H7 (cell line): ENCODE measurements around the gene SERPINB10. TPM values are rescaled to one million over a fixed set of nuclear protein-coding genes. Genes with fewer than 3 reads are reported as not detected.
"Not testable (repeated sequence)": the region's sequence is repeated elsewhere in the genome, so short reads cannot be mapped to it uniquely, and the experiment has no call there.

Experiments used
- DNase-seq: peaks from one replicate; pipeline ENCODE4 v3.0.0; 2012
- H3K27me3 ChIP-seq: 2 replicates; pipeline ENCODE4 v1.6.0; 2011; ENCODE audit warnings: mild to moderate bottlenecking, low read length; ENCODE audit not compliant: control insufficient read depth, insufficient read depth
- H3K36me3 ChIP-seq: replicated peaks from 2 replicates; pipeline ENCODE4 v1.5.1; 2011; ENCODE audit warnings: low read length; ENCODE audit not compliant: control insufficient read depth, insufficient read depth
- H3K4me3 ChIP-seq: 2 replicates; pipeline ENCODE4 v1.5.1; 2011; ENCODE audit warnings: low read depth, mild to moderate bottlenecking, control low read depth, low read length, moderate library complexity; ENCODE audit not compliant: insufficient read depth
- total RNA-seq: library from RNA; depleted of rRNA; stranded (reverse); fragments of >200 nt; shearing (Covaris generic); gene quantifications from 2 replicates; pipeline ENCODE4 v1.2.3, GENCODE V29; 2014

SERPINB10 gene
- total RNA-seq, 1 experiment from 2014 or later: not detected

DNA sequence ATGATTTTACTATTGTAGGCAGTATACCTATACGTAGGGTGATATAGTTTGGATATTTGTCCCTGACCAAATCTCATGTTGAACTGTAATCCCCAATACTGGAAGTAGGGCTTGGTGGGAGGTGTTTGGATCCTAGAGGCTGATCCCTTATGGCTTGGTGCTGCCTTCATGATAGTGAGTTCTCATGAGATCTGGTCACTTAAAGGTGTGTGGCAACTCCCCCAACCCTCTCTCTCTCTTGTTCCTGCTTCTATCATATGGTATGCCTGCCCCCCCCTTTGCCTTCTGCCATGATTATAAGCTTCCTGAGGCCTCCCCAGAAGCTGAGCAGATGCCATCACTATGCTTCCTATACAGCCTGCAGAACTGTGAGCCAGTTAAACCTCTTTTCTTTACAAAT is 1.7 kb upstream of the SERPINB10 start:
- no peaks in the 10 kb centered on the region for H3K27me3 ChIP-seq
- DNase-seq: no peak
- no peak overlapping the region for H3K4me3 ChIP-seq
- H3K36me3 ChIP-seq: no peaks in the 10 kb centered on the region

DNA sequence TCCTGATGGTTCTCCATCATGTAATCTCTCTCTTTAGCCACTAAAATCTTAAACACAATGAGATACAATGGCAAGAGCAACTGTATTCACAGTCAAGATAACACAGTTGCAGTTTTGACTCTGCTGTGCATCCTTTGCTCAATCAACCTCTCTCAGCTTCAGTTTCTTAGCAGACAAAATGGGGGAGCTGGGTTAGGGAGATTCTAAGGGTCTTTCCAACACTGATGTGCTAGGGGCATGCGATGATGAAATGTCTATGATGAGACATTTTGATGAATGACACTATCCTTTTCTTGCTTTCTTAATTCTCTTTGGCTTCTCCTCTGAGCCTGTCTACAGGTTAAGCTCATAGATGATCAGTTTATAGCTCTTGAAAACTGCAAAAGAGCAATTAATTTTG is 1.1 kb downstream of the SERPINB10 start:
- no peaks in the 10 kb centered on the region for H3K36me3 ChIP-seq
- DNase-seq: no peak
- no peak overlapping the region for H3K4me3 ChIP-seq
- H3K27me3 ChIP-seq: no peaks in the 10 kb centered on the region

DNA sequence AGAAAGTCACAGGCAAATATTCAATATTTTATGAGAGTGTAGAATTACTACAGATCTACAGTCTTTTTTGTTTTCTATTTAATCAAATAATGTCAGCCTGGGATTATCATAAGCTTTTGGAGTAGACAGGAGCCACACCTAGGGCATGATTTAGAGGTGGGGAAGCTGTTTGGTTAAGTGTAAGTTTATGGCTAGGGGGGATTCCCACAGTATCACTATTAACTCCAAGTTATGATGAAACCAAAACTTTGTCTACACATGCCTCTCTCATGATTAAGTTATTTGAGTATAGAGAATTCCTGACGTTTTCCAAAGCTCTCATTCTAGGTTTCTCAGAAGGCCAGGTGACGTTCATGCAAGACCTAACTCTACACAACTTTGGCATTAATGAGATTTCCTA is 2.1 kb downstream of the SERPINB10 start:
- no peak for DNase-seq
- no peaks in the 10 kb centered on the region for H3K36me3 ChIP-seq

DNA sequence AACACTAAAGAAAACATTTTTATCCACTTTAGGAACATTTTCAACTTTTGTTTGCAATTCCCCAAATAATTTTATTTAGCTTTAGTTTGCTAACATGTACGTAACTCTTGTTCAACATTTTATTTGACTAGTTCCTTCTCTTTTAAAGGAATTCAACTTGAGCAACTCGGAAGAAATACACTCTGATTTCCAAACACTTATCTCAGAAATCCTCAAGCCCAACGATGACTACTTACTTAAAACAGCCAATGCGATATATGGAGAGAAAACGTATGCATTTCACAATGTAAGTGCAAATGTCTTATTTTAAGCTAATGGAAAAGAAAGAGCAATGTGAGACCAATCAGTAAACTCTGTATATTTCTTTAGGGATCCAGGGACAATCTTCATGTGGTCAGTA is 10.1 kb downstream of the SERPINB10 start:
- Histone ChIP-seq H3K36me3 (no peaks in the 10 kb centered on the region), H3K27me3 (no peaks in the 10 kb centered on the region), H3K4me3 (no peak overlapping the region)
- DNase-seq: no peak

More for the DNA sequence above, 2.1 kb downstream of the SERPINB10 start:
- no peaks in the 10 kb centered on the region for H3K27me3 ChIP-seq
- H3K4me3 ChIP-seq: no peak overlapping the region

DNA sequence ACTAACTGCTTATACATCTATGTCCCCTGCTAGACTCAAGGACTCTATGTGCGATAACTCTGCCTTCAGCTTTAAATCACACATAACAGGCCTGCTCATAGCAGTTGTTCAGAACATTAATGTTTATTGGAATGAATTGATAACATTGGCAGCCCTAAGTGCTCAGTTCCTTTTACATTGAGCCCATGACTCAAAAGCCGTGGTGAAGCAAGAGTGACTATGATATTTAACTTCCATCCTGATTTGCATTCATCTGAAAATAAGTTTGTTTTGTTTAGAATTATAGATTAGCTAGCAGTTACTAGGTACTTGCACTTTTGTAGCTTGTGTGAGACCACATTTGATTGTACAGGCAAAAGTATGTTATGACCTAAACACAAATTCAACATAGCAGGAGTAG is 14.3 kb downstream of the SERPINB10 start:
- Histone ChIP-seq H3K4me3 (no peak overlapping the region), H3K27me3 (no peaks in the 10 kb centered on the region), H3K36me3 (no peaks in the 10 kb centered on the region)
- DNase-seq: no peak

DNA sequence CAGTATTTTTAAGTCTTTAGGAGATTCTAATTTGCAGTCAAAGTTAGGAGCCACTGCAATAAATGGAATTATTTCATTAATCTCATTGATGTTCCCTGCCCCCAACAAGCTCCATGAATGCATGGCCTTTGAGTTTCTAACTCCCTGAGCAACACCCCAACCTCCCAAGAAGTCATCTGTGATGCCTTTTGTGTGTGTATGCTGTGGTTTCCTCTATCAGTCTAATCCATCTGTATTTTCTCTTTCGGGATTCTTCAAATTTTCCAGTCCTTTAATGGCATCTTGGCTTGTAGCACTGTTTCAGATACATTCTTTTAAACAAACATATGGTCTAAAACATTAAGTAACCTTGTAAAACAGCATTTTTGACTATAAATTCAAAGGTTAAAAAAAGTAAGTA is 16.8 kb downstream of the SERPINB10 start:
- Histone ChIP-seq H3K4me3 (no peak overlapping the region), H3K27me3 (no peaks in the 10 kb centered on the region), H3K36me3 (no peaks in the 10 kb centered on the region)
- DNase-seq: no peak

DNA sequence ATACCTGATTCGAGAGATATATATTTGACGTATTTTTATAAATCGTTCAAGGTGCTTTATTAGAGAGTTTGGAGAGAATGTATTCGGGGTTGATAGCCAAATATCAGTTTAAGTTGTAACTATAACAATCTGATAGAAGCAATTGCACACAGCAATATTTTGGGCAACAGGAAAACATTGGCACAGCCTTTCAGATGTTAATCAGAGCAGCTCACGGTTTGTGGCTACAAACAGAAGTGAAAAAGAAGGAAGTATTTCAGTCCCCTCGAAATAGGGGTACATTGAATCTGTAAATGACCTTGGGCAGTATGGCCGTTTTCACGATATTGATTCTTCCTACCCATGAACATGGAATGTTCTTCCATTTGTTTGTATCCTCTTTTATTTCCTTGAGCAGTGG is 20.6 kb downstream of the SERPINB10 start:
- H3K27me3 ChIP-seq: no peaks in the 10 kb centered on the region
- H3K36me3 ChIP-seq: no peaks in the 10 kb centered on the region
- no peak for DNase-seq
- H3K4me3 ChIP-seq: no peak overlapping the region

DNA sequence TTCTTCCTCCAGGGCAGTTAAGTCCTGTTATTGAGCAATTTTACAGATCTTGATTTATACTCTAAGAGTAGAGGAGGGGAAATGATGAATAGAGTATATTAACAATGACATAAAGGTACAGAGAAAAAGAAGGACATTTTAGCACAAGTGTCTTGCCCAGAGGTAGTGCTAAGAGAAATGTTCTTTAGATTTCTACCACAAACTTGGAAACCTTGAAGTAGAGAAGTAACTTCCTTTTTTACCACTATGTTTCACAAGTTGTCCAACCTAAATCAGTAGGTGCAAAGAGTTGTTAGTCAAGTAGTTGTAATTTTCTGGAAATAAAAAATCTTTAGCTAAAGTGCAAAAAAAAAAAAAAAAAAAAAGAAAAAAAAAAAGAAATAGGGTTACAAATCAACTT is 21.6 kb downstream of the SERPINB10 start:
- not testable (repeated sequence) for H3K4me3 ChIP-seq, H3K27me3 ChIP-seq, DNase-seq, H3K36me3 ChIP-seq

DNA sequence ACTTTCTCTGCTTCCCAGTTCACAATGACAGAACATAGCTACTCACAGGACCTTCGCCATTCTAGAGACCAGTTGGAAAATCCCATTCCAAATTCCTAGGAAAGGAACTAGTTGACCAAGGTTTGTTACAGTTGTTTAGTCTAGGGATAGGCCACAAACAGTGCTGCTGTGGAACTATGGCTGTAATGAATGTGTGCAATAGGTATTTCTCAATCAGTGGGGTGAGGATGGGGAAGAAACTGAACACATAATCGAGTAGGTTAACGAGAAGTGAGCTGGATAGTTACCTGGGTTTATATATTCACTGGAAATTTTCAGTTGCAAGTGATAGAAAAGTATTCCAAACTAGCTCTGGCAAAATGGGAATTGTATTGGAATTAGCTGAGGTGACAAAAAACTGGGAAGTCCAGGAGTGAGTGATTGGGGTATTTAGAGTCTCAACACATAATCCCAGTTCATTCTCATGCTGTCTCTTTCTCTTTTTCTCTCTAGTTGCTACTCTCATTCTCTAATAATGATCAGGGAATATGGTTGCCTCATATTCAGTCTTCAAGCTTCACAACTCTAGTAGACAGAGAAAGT is 23.1 kb downstream of the SERPINB10 start:
- no peak overlapping the region for H3K4me3 ChIP-seq
- peaks cover 4% of the 10 kb centered on the region; the same call in 1 of the 2 replicates for H3K27me3 ChIP-seq
- DNase-seq: no peak
- no peaks in the 10 kb centered on the region for H3K36me3 ChIP-seq

DNA sequence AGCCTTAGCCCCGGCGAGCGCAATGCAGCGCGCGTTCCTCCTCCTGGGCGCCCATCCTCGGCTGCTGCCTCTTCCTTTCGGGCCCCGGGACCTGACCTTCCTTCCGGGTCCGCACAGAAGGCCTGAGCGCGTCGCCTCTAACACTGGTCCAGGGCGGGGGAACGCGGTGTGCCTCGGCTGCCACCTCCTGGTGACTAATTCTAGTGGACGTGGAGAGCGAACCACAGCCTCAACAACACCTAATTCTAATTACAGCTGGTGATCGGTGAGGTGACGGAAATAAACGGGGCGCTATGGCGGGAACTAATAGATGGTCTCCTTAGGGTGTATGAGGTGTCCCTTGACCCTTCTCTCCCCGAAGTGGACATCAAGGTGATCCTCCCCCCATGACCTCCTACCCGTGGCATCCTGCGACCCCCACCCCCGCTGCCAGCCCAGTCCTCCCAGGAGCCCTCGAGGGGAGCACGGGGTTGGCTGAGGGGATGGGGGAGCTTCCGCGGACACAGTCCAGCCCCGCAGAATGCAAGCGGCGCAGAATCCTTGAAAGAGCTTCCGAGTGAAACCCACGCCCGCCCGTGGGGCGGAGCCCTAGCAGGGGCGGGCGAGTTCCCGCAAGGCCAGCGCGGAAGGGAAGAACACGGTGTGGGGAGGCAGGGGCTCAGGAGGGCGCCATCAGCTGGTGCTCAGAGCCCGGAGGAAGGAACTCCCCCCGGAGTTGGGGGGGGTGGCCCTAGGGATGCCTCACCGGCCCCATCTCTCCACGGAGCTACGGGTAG is 28.6 kb downstream of the SERPINB10 start:
- no peaks in the 10 kb centered on the region for H3K36me3 ChIP-seq
- peak; percentile 87 for DNase-seq
- peak overlapping the region; percentile 39 for H3K4me3 ChIP-seq
- H3K27me3 ChIP-seq: peaks cover 31% of the 10 kb centered on the region

DNA sequence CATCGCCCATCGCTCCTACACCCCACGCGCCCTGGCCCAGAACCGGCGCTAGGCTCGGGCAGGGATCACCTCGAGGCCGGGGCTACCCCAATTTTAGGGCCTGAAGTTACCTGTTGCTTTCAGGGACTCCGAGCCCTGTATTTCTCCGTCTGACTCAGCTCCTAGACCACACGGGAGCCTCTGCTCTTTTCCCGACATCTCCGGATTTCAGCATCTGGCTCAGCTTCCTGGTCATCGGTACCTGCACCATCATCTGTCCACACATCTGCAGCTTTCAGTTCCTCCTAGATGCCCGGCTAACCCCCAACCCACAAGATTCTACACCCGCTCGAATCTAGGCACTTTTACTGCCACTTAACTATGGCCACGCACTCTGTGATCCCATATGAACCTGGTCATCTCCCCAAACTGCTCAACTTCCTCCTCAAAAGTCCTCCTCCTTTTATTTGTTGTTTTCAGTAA is 29.2 kb downstream of the SERPINB10 start:
- DNase-seq: no peak
- peaks cover 31% of the 10 kb centered on the region for H3K27me3 ChIP-seq
- no peaks in the 10 kb centered on the region for H3K36me3 ChIP-seq
- H3K4me3 ChIP-seq: peak overlapping the region; percentile 39

DNA sequence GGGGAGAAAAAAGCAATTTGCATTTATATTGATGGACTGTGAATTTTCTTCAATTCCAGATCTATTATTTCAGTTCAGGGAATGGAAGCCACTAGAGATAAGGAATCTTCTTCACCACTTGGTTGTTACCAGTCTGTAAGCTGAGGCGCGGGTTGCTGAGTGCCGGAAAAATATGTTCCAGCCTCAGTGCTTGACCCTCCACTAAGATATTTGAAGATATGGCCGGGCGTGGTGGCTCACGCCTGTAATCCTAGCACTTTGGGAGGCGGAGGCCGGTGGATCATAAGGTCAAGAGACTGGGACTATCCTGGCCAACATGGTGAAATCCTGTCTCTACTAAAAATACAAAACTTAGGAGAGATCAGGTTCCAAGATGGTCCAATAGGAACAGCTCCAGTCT is 32.2 kb downstream of the SERPINB10 start:
- Histone ChIP-seq H3K27me3 (peaks cover 29% of the 10 kb centered on the region), H3K36me3 (no peaks in the 10 kb centered on the region), H3K4me3 (no peak overlapping the region; the same call in 1 of the 2 replicates)
- no peak for DNase-seq

DNA sequence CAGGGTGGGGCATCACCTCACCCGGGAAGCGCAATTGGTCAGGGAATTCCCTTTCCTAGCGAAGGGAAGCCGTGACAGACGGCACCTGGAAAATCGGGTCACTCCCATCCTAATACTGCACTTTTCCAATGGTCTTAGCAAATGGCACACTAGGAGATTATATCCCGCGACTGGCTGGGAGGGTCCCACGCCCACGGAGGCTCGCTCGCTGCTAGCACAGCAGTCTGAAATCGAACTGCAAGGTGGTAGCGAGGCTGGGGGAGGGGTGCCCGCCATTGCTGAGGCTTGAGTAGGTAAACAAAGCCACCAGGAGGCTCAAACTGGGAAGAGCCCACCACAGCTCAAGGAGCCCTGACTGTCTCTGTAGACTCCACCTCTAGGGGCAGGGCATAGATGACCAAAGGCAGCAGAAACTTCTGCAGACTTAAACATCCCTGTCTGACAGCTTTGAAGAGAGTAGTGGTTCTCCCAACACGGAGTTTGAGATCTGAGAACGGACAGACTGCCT is 32.8 kb downstream of the SERPINB10 start:
- peak overlapping the region; percentile 26; the same call in 1 of the 2 replicates for H3K4me3 ChIP-seq
- DNase-seq: peak; percentile 8

DNA sequence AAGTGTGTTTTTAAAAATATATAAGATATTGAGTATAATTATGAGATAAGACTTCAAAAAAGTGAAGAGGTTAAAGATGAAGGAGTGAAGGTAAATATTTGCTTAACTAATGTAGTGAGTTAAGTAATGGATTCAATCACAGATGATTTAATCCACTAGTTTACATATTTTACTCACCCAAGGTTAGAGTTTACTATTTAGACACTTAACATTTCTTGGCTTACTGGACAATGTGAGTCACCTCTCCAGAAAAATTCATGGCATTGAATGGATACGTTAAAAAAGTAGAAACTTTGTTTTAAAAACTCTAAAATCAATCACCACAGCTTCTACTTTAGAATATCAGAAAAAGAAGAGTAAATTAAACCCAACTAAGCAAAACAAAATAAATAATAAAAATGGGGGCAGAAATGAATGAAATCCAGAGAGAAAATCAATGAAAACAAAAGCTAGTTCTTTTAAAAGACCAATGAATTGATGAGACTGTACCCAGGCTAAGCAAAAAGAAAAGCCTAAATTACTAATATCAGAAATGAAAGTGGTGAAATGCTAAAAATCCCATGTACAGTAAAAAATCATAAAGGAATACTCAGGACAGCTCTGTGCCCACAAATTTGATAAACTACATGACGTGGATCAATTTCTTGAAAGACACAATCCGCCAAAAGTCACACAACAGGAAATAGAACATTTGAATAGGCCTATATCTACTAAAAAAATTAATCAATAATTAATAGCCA is 39.5 kb downstream of the SERPINB10 start:
- DNase-seq: no peak
- no peaks in the 10 kb centered on the region for H3K36me3 ChIP-seq
- no peak overlapping the region for H3K4me3 ChIP-seq
- H3K27me3 ChIP-seq: peaks cover 4% of the 10 kb centered on the region; the same call in 1 of the 2 replicates

More for the DNA sequence above, 32.8 kb downstream of the SERPINB10 start:
- not testable (repeated sequence) for H3K36me3 ChIP-seq
- H3K27me3 ChIP-seq: peaks cover 29% of the 10 kb centered on the region
